Measurements from ENCODE around the gene MFNG.

The MFNG gene

DNA sequence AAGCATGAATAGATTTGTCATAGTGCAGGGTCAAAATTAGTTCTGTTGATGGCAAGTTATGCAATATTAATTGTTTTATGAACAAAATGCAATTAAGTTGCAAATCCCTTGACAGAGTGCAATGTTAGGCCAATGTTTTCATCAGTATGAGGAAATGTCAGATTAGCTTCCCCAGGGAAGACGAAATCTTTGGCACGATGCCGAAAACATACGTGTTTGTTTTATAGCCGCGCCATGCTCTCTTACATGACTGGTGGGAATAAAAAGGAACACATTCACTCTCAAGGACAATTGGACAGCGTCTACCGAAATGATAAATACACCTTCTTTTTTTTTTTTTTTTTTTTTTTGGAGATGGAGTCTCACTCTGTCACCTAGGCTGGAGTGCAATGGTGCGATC, 27.0 kb downstream of the MFNG start:
- DNase-seq (ENCODE audit: low spot score) = no peak

DNA sequence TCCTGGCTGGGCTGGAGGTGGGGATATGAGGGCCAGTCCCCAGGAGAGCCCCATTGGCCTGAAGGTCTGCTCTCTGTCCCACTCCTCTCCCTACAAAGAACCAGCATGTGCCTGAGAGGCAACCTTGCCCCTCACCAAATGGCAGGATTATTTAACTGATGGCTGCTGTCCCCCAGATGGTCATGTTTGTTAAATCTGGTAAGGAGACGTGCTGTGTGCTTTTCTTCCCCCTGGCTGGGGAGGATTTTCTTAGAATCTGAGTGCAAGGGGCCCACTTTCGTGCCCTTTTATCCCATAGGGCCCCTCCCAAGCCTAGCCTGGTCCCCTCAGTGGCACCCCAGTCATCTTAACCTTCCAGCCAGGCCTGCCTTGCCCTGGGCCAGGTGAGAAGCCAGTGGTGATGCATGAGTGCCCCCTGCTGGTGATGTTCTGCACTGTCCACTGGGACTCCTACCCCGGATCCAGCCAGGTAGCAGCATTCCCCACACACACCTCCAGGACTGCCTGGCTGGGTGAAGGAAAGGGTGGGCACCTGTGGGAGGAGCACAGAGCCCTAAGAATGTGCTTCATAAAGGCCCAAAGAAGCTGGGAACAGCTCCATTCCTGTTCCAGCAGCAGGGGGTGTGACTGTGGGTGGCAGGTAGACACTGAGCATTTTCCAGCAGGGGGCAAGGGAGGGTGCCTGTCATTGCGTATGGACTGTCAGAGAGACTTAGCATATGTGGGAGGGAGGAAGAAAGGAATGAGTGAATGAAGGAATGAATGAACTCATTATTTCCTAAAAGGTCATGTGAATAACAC, 28.9 kb downstream of the MFNG start:
- peak; percentile 84 for DNase-seq (ENCODE audit: low spot score)

More for the DNA sequence above, 27.0 kb downstream of the MFNG start:
- TF ChIP-seq, protein P1, sequence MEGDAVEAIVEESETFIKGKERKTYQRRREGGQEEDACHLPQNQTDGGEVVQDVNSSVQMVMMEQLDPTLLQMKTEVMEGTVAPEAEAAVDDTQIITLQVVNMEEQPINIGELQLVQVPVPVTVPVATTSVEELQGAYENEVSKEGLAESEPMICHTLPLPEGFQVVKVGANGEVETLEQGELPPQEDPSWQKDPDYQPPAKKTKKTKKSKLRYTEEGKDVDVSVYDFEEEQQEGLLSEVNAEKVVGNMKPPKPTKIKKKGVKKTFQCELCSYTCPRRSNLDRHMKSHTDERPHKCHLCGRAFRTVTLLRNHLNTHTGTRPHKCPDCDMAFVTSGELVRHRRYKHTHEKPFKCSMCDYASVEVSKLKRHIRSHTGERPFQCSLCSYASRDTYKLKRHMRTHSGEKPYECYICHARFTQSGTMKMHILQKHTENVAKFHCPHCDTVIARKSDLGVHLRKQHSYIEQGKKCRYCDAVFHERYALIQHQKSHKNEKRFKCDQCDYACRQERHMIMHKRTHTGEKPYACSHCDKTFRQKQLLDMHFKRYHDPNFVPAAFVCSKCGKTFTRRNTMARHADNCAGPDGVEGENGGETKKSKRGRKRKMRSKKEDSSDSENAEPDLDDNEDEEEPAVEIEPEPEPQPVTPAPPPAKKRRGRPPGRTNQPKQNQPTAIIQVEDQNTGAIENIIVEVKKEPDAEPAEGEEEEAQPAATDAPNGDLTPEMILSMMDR (IDR thresholded peaks at IDR 0.05; ENCODE audit: extremely low read depth, missing control alignments) = no peak

DNA sequence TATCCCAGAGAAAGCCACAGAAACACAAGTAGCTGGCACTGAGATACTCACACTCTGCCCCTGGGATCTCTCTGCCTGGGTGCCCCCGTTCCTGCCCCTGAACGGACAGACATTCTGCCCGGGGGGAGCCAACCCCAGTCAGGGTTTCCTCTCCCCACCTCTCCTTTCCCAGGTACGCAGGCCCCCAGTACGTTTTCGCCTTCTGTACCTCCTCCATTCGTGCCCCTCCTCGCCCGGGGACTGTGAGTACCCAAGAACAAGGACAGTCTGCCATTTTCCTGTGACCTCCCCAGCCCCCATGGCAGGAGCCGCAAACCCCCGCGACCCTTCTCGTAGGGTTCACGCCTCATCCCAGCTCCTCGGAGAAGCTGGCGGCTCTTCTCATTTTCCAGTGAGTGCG, 29.8 kb downstream of the MFNG start:
- TF ChIP-seq, protein P1 (IDR thresholded peaks at IDR 0.05; ENCODE audit: extremely low read depth, missing control alignments) = no peak
- DNase-seq (ENCODE audit: low spot score) = no peak

More for the DNA sequence above, 28.9 kb downstream of the MFNG start:
- TF ChIP-seq, protein P1 (IDR thresholded peaks at IDR 0.05; ENCODE audit: extremely low read depth, missing control alignments) = peak; percentile 84

DNA sequence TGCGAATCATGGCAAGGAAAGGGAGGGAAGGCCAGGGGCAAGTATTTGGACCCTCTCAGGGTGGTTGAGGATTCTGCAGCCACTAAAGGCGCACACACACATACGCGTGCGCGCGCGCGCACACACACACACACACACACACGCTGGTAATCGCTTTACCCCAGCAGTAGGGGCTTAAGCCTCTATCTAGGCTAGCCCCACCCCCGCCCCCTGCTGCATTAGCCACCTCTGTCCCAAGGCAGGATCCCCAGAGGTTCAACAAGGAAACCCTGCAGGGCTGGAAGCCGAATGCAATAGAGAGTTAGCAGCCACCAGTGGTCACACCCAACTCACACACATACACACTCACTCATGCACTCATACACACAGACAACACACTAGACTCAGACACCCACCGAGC, 30.3 kb downstream of the MFNG start:
- DNase-seq (ENCODE audit: low spot score) = no peak
- TF ChIP-seq, protein P1 (IDR thresholded peaks at IDR 0.05; ENCODE audit: extremely low read depth, missing control alignments) = no peak

DNA sequence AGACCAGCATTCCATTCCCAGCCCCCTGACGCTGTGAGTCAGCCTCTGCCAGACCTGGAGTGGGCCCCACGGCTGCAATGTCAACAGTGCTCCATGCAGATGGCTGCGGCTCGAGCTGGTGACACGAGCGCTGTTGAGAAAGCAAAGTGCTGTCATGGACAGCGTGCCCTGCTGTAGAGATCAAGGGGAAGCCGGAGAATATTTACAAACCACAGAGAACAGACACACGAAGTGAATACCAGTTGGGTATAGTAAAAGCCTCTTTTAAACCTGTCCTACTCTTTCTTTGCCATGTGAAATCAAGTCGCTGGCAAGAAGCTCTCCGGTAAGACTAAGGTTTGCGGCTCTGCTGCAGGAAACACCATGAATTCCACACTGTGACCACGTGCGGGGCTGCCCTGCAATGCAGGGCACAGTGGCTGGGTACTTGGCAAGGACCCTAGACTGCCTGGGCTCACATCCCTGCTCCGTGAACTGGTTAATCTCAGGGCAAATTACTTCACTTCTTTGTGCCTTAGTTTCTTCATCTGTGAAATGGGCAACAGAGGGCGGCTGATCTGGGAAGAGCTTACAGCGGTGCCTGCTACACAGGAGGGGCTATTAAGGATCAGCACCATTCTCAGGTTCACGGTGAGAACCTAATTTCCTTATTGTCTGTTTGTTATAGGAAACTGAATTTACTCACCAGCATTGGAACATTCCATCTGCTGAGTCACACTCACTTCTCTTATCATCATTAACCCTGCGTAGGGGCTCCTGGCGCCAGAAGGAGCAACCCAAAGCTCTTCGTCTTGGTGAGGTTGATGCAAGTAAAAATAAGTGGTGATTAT, 31.1 kb downstream of the MFNG start:
- DNase-seq (ENCODE audit: low spot score) = no peak

DNA sequence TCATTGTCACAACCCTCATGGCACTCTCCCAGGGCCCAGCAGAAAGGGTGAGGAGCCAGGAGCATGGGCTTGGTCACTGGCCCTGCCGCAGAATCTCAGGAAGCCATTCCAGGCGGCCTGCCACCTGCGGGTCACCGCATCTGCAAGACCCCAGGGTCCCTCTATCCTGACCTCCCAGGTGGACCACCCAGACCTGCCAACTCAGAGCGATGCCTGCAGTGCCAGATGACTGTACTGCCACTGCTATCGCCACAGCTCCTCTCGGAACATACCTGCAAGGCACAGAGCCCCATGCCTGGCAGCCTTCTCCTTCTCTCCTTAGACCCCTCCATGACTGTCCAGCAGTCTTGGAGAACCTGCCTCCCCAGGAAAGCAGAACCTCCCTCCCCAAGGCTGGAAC, 32.5 kb downstream of the MFNG start:
- TF ChIP-seq, protein P1 (IDR thresholded peaks at IDR 0.05; ENCODE audit: extremely low read depth, missing control alignments) = no peak

More for the DNA sequence above, 31.1 kb downstream of the MFNG start:
- TF ChIP-seq, protein P1 (IDR thresholded peaks at IDR 0.05; ENCODE audit: extremely low read depth, missing control alignments) = no peak

DNA sequence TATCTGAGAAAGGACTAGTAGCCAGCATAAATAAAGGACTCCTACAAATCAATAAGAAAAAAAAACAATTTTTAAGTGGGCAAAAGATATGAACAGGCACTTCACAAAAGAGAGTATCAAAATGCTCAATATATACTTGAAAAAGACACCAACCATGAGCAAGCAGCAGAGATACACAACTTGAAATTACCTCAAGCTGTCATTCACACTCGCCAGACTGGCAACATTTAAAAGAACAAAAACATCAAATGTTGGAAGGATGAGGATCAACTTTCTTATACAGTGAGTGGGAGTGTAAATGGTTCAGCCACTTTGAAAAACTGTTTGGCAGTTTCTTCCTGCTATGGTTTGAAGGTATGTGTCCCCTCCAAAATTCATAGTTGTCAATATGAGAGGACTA, 35.0 kb downstream of the MFNG start:
- no peak for DNase-seq (ENCODE audit: low spot score)
- TF ChIP-seq, protein P1 (IDR thresholded peaks at IDR 0.05; ENCODE audit: extremely low read depth, missing control alignments) = no peak

More for the DNA sequence above, 32.5 kb downstream of the MFNG start:
- no peak for DNase-seq (ENCODE audit: low spot score)
